B cell (primary cell): ENCODE measurements around the gene CTIF.

Source experiments
- EZH2 ChIP-seq: IDR thresholded peaks from 2 replicates; pipeline ENCODE4 v1.6.1; 2012; ENCODE audit warnings: borderline replicate concordance, low read depth, mild to moderate bottlenecking, moderate library complexity, low read length; ENCODE audit not compliant: insufficient read depth, poor library complexity, severe bottlenecking
- TF ChIP-seq, protein P1 (sequence below): fragments of 200-600 bp; IDR thresholded peaks from one replicate; pipeline ENCODE4 v1.8.0; 2022; ENCODE audit warnings: antibody characterized with exemption, mild to moderate bottlenecking

DNA sequence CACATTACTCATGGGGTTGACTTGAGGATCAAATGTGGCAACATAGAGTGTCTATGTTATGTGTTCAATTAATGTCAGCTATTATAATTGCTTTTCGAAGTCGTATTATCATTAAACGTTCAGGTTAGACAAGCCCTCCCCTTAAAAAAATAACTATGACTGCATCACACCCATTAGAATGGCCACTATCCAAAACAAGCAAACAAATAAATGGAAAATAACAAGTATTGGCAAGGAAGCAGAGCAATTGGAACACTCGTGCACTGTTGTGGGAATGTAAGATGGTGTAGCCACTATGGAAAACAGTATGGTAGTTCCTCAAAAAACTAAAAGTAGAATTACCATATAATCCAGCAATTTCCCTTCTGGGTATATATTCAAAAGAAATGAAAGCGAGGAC is 10.0 kb upstream of the CTIF start:
- TF ChIP-seq, protein P1, sequence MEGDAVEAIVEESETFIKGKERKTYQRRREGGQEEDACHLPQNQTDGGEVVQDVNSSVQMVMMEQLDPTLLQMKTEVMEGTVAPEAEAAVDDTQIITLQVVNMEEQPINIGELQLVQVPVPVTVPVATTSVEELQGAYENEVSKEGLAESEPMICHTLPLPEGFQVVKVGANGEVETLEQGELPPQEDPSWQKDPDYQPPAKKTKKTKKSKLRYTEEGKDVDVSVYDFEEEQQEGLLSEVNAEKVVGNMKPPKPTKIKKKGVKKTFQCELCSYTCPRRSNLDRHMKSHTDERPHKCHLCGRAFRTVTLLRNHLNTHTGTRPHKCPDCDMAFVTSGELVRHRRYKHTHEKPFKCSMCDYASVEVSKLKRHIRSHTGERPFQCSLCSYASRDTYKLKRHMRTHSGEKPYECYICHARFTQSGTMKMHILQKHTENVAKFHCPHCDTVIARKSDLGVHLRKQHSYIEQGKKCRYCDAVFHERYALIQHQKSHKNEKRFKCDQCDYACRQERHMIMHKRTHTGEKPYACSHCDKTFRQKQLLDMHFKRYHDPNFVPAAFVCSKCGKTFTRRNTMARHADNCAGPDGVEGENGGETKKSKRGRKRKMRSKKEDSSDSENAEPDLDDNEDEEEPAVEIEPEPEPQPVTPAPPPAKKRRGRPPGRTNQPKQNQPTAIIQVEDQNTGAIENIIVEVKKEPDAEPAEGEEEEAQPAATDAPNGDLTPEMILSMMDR: no peak
- TF ChIP-seq EZH2: no peak
